Measurements from ENCODE around the gene TOMM5.
"Not testable (repeated sequence)": the region's sequence is repeated elsewhere in the genome, so short reads cannot be mapped to it uniquely, and the experiment has no call there.

Gene TOMM5

DNA sequence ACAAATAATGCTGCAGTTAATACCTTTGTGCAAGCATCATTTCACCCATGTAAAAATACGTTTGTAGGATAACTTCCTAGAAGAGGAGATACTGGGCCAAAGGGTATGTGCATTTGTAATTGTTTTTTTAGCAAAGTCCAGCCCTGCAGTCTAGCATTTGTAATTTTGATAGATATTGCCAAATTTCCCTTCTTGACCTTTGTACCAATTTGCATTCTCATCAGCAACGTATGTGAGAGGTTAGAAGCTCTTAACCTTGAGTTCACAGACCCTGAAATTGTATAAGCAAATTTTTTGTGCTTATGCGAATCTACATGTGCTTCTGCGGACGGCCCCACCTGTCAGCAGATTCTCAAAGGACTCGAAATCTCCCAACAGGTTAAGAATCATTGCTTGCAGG, 18.6 kb upstream of the TOMM5 start:
- DNase-seq (ENCODE audit: low spot score): no peak

DNA sequence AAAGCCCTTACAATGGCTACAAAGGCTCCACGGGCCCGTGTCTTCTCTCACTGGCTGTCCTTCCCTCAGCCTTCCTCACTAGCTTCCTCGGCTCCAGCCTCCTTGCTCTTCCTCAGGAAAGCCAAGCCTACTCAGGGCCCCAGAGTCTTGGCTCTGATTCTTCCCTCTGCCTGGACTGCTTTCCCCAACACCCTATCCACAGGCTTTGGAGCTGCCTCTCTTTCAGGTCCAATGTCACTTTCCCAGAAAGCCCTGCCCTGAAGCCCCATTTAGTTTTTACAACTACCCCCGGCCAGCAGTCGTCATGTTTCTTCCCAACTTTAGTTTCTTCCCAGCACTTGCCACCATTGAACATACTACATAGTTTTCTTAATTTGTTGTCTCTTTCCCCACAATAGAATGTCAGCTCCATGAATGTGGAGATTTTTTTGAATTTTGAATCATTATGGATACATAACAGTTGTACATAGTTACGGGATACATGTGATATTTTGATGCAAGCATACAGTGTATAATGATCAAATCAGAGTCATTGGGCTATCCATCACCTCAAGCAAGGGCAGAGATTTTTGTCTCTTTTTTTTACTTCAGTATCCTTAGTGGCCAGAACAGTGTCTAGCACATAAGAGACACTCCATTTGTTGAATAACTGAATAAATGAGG, 17.5 kb upstream of the TOMM5 start:
- no peak for DNase-seq (ENCODE audit: low spot score)

GRCh38 chr9:37608250-37608649, 15.9 kb upstream of the TOMM5 start:
- DNase-seq (ENCODE audit: low spot score): no peak

DNA sequence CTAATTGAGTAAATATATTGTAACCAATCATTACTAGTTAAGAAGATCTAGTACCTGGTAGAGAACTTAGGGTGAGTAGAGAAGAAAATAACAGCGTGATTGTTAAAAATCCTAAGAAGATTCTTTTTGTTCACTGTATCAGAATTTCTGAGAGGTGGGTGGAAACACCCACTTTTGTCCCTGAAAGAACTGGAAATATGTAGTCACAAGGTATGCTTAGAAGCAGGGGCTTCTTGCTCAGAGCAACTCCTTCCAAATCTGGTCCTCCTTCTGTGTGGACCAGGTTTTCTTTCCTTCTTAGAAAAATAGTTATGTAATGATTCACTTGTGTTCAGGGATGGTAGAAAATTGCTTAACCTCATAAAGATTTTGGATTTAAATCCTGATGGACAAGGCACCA, 11.9 kb upstream of the TOMM5 start:
- no peak for DNase-seq (ENCODE audit: low spot score)

- no peak for DNase-seq (ENCODE audit: low spot score)
Observed at GRCh38 chr9:37602817-37603216, 10.4 kb upstream of the TOMM5 start.

- DNase-seq (ENCODE audit: low spot score): not testable (repeated sequence)
Observed at GRCh38 chr9:37602061-37602460, 9.7 kb upstream of the TOMM5 start.

DNA sequence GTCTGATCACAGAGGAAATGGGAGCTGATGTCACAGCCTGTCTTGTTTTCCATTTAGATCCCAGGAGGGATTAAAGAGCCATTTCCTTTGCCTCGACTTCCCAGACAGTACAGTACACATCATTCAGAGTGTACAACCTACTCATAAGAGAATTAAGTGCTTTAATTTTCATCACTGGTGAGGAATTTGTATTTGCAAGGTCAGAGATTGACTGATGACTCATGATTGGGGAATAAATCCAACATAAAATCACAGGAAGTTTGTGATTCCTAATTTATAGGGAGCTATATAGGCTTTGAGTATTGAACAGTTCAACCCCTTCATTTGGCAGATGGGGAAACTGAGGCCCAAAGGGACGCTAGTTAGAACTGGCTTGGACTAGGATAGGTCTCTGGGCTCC, 4.1 kb upstream of the TOMM5 start:
- peak; percentile 24 for DNase-seq (ENCODE audit: low spot score)

- DNase-seq (ENCODE audit: low spot score): no peak
Observed at GRCh38 chr9:37593883-37594448, 1.6 kb upstream of the TOMM5 start.

DNA sequence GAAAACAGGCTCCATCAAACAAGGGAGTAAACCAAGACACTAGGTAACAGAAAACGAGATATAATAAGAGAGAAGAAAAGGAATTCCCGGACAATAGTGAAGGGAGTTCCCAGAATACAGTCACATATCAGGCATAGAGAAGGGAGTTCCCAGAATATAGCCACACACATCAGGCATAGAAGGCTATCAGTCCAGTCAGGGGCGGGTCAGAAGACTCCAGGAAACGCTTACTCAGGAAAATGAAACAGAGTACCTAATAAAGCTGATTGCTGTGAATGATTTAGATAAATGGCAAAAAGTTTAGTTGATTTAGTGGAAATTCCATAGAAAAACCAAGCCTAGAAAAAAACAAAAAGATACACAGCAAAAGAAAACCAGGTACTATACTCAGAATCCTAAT, 4.9 kb downstream of the TOMM5 start:
- DNase-seq (ENCODE audit: low spot score): no peak

DNA sequence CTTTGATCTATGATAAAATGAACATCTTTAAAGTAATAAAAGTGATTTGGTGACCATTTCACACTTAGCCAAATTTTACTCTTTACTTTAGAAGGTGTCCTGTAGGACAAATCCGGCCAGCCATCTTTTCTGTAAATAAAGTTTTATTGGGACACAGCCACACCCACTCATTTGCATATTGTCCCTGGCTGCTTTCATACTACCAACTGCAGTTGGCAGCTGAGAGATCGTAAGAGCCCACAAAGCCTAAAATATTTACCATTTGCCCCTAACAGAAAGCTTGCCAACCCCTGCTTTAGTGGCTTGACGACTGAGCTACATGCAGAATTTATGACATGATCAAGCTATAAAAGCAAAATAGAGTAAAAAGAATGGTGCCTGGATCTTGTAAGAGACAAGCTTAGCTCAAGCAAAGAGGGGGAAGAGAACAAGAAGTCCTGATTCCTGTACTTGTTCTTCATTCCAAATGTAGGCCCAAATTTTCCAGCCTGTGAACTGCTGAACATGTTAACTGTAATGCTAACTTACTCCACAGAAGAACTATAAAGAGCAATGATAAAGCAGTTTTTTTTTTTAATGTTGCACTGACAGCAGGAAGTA, 8.8 kb downstream of the TOMM5 start:
- DNase-seq (ENCODE audit: low spot score): no peak

DNA sequence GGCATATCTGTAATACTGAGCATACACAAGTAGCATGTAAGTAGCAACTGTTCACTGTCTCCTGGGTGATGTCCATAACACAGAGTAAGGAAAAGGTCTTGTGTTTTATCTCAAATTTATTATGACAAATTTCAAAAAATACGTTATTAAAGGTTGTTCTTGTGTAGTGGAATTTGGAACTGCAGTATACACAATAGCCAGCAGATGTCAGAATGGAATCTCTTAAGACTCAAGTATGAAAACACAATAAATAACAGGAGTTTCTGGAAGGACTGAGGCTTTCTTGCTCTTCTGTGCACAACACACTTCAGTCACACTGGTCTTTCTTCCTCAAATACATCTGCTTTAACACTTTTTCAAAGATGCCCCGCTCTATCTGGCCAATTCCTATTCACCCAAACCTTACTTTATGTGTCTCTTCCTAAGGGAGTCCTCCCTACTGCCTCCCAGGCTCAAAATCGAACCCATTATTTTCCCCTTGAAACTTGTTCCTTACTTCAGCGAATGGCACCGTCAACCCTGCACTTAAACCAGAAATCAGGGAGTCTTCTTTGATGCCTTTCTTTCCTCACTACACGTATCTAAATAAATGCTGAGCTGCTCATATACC, 9.7 kb downstream of the TOMM5 start:
- peak; percentile 68 for DNase-seq (ENCODE audit: low spot score)

GRCh38 chr9:37575921-37576721, 16.3 kb downstream of the TOMM5 start, which contains the start of gene FBXO10:
Gene FBXO10, minus strand, starts transcription at chr9:37576380. Its CDS starts 34,612 bp downstream, at chr9:37541768.
- DNase-seq (ENCODE audit: low spot score): no peak

DNA sequence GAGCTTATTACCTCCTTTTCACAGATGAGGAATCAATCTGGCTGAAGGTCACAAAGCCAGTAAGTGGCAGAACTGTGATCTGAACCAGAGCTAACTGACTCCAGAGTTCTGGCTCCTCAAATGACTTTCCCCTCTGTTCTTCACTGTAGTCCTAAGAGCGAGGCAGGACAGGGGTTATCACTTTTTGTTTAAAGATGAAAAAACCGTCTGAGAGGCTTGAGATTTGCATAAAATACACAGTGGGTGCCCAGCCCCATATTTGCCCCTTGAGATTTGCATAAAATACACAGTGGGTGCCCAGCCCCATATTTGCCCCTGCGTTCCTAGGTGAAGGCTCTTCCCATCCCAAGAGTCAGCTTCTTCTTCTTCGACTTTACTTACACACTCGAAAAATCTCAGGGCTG, 16.9 kb downstream of the TOMM5 start:
- DNase-seq (ENCODE audit: low spot score): no peak

DNA sequence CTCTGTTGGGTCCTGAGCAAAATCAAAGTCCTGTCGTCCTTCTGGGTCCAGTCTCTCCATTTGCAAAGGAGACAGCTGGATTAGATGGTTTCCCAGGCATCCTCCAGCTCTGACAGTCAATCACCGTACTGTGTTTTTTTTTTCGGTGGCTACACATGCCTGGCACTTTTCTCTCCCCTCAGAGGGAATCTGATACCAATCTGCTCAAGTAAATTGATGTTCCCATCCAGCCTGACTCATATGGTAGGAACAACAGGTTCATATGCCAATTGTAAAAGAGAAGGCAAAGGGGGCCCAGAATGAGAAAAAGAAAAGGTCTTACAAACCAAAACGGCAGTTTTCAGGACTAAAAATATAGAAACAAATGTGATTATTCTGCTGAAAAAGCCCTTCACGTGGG, 17.4 kb downstream of the TOMM5 start:
- no peak for DNase-seq (ENCODE audit: low spot score)

DNA sequence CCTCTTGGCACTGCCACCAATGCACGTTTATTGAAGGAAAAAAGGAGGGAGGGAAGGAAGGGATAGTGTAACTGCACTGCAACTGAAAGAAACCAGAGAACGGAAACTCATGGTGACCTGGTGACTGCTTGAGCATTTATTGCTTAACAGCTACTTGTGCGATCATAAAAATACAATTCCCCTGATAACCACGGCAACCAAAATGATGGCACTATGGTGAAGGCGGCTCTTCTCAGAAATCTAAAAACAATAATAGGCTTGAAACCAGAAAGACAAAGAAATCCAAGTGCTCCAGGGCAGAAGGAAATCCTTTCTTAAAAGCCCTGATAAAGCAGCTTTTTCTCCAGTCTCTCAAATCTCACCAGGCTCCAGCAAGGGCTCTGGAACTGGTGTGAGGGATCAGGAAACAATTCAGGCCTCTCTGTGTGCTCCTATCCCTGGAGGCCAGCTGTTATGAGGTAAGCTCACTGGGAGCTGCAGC, 18.1 kb downstream of the TOMM5 start:
- no peak for DNase-seq (ENCODE audit: low spot score)

GRCh38 chr9:37571282-37571681, 21.1 kb downstream of the TOMM5 start:
- DNase-seq (ENCODE audit: low spot score): no peak

DNA sequence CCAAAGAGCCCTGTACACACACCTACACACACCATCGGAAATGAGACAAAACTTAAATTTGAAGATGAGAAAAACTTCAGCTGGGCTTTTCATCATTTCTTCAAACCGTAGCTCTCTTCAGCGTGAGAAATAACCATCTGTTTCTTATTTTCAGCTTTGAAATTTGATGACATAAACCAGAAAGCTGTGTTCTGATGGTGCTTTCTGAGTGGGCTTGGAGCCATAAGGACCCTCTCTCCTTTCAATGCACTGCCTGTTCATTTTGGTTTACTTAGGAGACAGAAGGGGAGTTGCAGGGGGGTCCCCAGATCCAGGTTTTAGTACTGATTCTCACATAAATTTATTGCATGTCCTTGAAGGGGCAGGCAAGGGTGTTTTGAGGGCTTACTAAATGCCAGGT, 25.7 kb downstream of the TOMM5 start:
- no peak for DNase-seq (ENCODE audit: low spot score)

DNA sequence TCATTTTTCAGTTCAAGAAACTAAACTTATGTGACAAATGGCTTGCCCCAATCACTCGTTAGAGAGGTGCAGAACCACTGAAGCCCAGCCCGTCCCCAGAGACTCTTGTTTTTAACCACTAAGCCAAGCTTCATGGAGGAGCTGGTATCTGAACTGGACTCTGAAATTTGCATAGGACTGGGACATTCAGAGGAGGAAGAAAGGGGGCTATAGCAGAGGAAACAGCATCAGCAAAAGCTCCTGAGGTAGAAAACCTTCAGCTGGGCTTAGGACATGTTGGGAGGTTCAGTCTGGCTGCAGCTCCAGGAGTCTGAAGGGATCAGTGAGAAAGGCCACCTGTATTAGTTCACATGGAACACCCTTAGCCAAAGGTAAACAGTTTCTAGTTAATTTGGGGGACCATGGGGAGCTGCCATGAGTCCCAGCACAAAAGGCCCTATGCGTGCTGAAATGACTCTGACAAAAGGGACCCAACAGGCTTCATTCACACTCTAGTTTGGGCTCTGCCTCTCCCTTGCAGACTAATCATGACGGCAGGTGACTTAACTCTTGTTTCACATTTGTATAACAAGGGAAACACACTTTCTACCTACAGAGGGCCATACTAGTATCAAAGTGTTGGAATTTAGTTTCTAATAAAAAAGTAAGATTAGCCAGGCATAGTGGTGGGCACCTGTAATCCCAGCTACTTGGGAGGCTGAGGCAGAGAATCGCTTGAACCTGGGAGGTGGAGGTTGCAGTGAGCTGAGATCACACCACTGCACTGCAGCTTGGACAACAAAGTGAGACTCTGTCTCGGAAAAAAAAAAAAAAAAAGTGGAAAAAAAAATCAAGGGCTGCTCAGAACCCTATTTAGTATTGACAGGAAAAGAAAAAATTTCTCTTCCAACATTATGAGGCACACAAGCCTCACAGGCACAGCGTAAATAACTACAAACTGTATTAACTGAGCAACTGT, 26.5 kb downstream of the TOMM5 start:
- no peak for DNase-seq (ENCODE audit: low spot score)

DNA sequence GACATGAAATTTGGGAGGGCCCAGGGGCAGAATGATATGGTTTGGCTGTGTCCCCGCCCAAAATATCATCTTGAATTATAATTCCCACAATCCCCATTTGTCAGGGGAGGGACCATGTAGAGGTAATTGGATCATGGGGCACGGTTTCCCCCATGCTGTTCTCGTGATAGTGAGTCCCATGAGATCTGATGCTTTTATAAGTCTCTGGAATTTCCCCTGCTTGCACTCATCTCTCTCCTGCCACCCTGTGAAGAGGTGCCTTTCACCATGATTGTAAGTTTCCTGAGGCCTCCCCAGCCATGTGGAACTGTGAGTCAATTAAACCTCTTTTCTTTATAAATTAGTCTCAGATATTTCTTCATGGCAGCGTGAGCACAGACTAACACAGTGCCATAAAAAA, 27.5 kb downstream of the TOMM5 start:
- no peak for DNase-seq (ENCODE audit: low spot score)

DNA sequence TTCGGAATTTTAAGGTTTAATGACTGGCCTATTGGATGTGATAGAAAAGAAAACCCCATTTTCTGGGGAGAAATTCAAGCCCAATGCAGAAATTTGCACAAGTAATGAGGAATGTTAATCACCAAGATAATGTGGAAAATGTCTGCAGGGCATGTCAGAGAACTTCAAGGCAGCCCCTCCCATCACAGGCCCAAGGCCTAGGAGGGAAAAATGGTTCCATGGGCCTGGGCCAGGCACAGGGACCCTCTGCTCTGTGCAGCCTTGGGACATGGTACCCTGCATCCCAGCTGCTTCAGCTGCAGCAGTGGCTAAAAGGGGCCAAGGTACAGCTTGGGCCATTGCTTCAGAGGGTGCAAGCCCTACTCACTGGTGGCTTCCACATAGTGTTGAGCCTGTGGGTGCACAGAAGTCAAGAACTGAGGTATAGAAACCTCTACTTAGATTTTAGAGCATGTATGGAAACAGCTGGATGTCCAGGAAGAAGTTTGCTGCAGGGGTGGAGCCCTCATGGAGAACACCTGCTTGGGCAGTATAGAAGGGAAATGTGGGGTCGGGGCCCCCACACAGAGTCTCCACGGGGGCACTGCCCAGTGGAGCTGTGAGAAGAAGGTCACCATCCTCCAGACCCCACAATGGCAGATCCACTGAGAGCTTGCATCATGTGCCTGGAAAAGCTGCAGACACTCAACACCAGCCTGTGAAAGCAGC, 28.4 kb downstream of the TOMM5 start:
- no peak for DNase-seq (ENCODE audit: low spot score)

- no peak for DNase-seq (ENCODE audit: low spot score)
Observed at GRCh38 chr9:37562826-37563225, 29.6 kb downstream of the TOMM5 start.

Data from RKO (cell line).